Activated T-cell treated with anti-CD3 and anti-CD28 coated beads, Interleukin-2, amount 50 U/mL, for 48 hours (primary cell): ENCODE measurements around the gene CST5.
"Not testable (repeated sequence)": the region's sequence is repeated elsewhere in the genome, so short reads cannot be mapped to it uniquely, and the experiment has no call there.

Experiments used
- DNase-seq, 2 experiments: peaks; one replicate each; pipeline ENCODE4 v3.0.0-alpha.2; 2020

The CST5 gene

DNA sequence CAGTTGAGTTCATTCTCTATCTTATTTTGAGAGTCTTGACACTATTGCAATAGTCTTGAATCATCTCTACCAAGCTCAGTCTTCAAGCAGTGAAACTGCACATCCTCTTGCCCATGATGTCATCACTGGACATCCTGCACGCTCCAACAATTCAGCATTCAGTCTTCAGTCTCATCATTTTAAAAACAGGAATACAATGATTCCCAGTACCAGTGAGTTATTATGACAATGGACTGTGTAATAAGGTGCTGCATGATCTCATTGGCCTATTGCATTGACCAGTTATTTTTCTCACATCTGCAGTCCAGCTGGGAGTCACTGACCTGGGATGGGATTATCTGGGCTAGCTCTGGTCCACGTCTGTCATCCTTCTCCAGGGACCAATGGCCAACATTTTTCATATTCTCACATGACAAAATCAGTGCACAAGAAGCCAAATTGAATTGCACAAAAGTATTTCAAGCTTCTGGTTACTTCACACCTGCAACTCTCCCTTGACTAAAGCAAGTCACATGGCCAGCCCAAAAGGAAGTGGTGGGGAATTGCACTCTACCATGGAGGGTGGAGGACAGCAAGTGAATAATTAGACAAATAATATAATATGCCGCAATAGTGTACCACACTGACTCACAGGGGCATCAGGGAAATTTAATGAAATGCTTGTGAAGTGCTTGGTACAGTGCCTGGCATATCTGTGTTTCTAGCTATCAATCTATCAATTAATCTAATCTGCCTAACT, 46.6 kb downstream of the CST5 start:
- no peak for DNase-seq

GRCh38 chr20:23831961-23832360, 47.6 kb downstream of the CST5 start:
- DNase-seq, result not testable (repeated sequence)

GRCh38 chr20:23826541-23827021, 53.0 kb downstream of the CST5 start, which contains the start of gene CST2:
TSS of gene CST2 (minus strand) at chr20:23826729. CDS start at chr20:23826660, 69 bp downstream.
- DNase-seq, result no peak
